Endothelial cell of umbilical vein (primary cell): Measurements from ENCODE around the gene HES7. TPM values are rescaled to one million over a fixed set of nuclear protein-coding genes. Genes with fewer than 3 reads are reported as not detected.

Source experiments
- BruUV-seq: library from RNA; stranded (reverse); fragments of 400-500 nt; replicated peaks from 2 replicates; lab custom pipeline; 2021; lab: Mats Ljungman, UMichigan
- CTCF ChIA-PET: fragments of 300-600, 350-600 bp; sonication (Branson Sonifier 250); formaldehyde crosslinking; loops from one replicate; lab custom pipeline; 2021; ENCODE audit warnings: antibody characterized with exemption, inconsistent platforms; lab: Charles Lee
- POLR2A ChIA-PET: fragments of 300-600, 350-600 bp; sonication (Branson Sonifier 250); formaldehyde crosslinking; loops from one replicate; lab custom pipeline; 2021; ENCODE audit warnings: antibody characterized with exemption, inconsistent platforms; lab: Charles Lee
- DNase-seq: peaks from one replicate; pipeline ENCODE4 v3.0.0-alpha.2; 2011; ENCODE audit warnings: low read depth, low spot score
- FAIRE-seq: peaks from 2 replicates; lab custom pipeline; 2011; peaks lifted over from hg19 to GRCh38; lab: Jason Lieb, UNC
- H2AFZ ChIP-seq: 2 replicates; pipeline ENCODE4 v1.6.0; 2012; ENCODE audit warnings: low read depth, low read length, control low read depth, inconsistent platforms
- H3K27ac ChIP-seq: 2 replicates; pipeline ENCODE4 v1.5.1; 2011; ENCODE audit warnings: low read depth, mild to moderate bottlenecking, control low read depth, low read length, moderate library complexity; ENCODE audit not compliant: insufficient read depth
- H3K27me3 ChIP-seq, 2 experiments: 2 replicates each; pipeline versions ENCODE4 v1.6.0 to v1.6.1; 2011; ENCODE audit warnings: low read length in 2 of 2, mixed read lengths in 1 of 2; ENCODE audit not compliant: control insufficient read depth in 2 of 2, insufficient read depth in 2 of 2
- H3K36me3 ChIP-seq, 2 experiments: 2 replicates in 1 of 2; 3 replicates in 1 of 2; pipeline ENCODE4 v1.5.1; 2011; ENCODE audit warnings: low read length in 2 of 2, mild to moderate bottlenecking in 1 of 2, moderate library complexity in 1 of 2; ENCODE audit not compliant: control insufficient read depth in 2 of 2, insufficient read depth in 2 of 2; ENCODE audit errors: extremely low read depth in 1 of 2
- H3K4me1 ChIP-seq: 3 replicates; pipeline ENCODE4 v1.5.1; 2011; ENCODE audit warnings: mild to moderate bottlenecking, low read length; ENCODE audit not compliant: control insufficient read depth, insufficient read depth; ENCODE audit errors: extremely low read depth
- H3K4me2 ChIP-seq: 2 replicates; pipeline ENCODE4 v1.6.1; 2011; ENCODE audit warnings: low read length, control low read depth, mixed read lengths; ENCODE audit not compliant: insufficient read depth
- H3K4me3 ChIP-seq, 3 experiments: fragments of 200-600 bp in 1 of 3; sonication (generic), shearing (Covaris generic) in 1 of 3; replicated peaks in 1 of 3; 2 replicates each; pipeline ENCODE4 v1.5.1; 2011 to 2016; ENCODE audit warnings: control low read depth in 3 of 3, low read length in 3 of 3, mild to moderate bottlenecking in 2 of 3, inconsistent platforms in 1 of 3, low read depth in 1 of 3, moderate library complexity in 1 of 3; ENCODE audit not compliant: insufficient read depth in 1 of 3
- H3K79me2 ChIP-seq: 2 replicates; pipeline ENCODE4 v1.6.0; 2012; ENCODE audit warnings: low read length, inconsistent platforms; ENCODE audit not compliant: control insufficient read depth, insufficient read depth
- H3K9ac ChIP-seq: replicated peaks from 2 replicates; pipeline ENCODE3; 2011; ENCODE audit warnings: low read length, control low read depth; ENCODE audit not compliant: insufficient read depth; ENCODE audit errors: extremely low read depth
- H3K9me1 ChIP-seq: replicated peaks from 3 replicates; pipeline ENCODE4 v1.6.0; 2011; ENCODE audit warnings: mild to moderate bottlenecking, low read length; ENCODE audit not compliant: control insufficient read depth, insufficient read depth; ENCODE audit errors: extremely low read depth
- H3K9me3 ChIP-seq: replicated peaks from 2 replicates; pipeline ENCODE4 v1.5.1; 2012; ENCODE audit warnings: low read length, inconsistent platforms; ENCODE audit not compliant: control insufficient read depth, insufficient read depth
- H4K20me1 ChIP-seq: replicated peaks from 2 replicates; pipeline ENCODE3; 2011; ENCODE audit warnings: mild to moderate bottlenecking, low read length; ENCODE audit not compliant: control insufficient read depth, insufficient read depth; ENCODE audit errors: extremely low read depth
- CTCF ChIP-seq, 2 donors: IDR thresholded peaks; 1 replicate in 1 of 2; 2 replicates in 1 of 2; pipeline ENCODE4 v1.5.1; 2011; ENCODE audit warnings: low read length in 2 of 2, mild to moderate bottlenecking in 2 of 2, moderate library complexity in 2 of 2, control low read depth in 1 of 2, inconsistent platforms in 1 of 2, low read depth in 1 of 2; ENCODE audit not compliant: insufficient read depth in 1 of 2; ENCODE audit errors: extremely low read depth in 1 of 2
- EZH2 ChIP-seq: IDR thresholded peaks from 2 replicates; pipeline ENCODE4 v1.6.1; 2012; ENCODE audit warnings: borderline replicate concordance, low read depth, mild to moderate bottlenecking, moderate library complexity, low read length, inconsistent platforms; ENCODE audit not compliant: severe bottlenecking
- FOS ChIP-seq: IDR thresholded peaks from 2 replicates; pipeline ENCODE4 v1.6.1; 2011; ENCODE audit warnings: mild to moderate bottlenecking, low read length, moderate library complexity, borderline replicate concordance; ENCODE audit not compliant: insufficient read depth
- GATA2 ChIP-seq: IDR thresholded peaks from 2 replicates; pipeline ENCODE4 v1.7.0; 2011; ENCODE audit warnings: low read depth, mild to moderate bottlenecking, moderate library complexity, mixed read lengths, low read length; ENCODE audit not compliant: insufficient read length, insufficient read depth
- JUN ChIP-seq: IDR thresholded peaks from 2 replicates; pipeline ENCODE4 v1.6.1; 2011; ENCODE audit warnings: borderline replicate concordance, low read depth; ENCODE audit not compliant: insufficient read length, insufficient read depth
- MAX ChIP-seq: IDR thresholded peaks from 2 replicates; pipeline ENCODE4 v1.6.1; 2011; ENCODE audit not compliant: insufficient read depth, insufficient read length
- MYC ChIP-seq: IDR thresholded peaks from one replicate; pipeline ENCODE4 v1.6.1; 2011; ENCODE audit warnings: mild to moderate bottlenecking, low read depth, low read length
- POLR2A ChIP-seq: IDR thresholded peaks from 2 replicates; pipeline ENCODE4 v1.6.1; 2012; ENCODE audit warnings: low read depth, mild to moderate bottlenecking, control low read depth, low read length
- POLR2AphosphoS5 ChIP-seq: IDR thresholded peaks from 2 replicates; pipeline ENCODE4 v1.6.1; 2012; ENCODE audit warnings: low read depth, mild to moderate bottlenecking, control low read depth, low read length, moderate library complexity; ENCODE audit not compliant: insufficient read depth
- dilution Hi-C: fragments of 300-500 bp; cut with MboI; formaldehyde crosslinking; loops from one replicate; pipeline ENCODE4 v1.15.0; 2019; ENCODE audit warnings: low sequenced_read_pairs; ENCODE audit not compliant: extremely low pct_ligation_motif_present
- intact Hi-C: fragments of 100-400 bp; cut with micrococcal nuclease; formaldehyde crosslinking; loops from one replicate; pipeline ENCODE4 v1.10.0; 2022
- polyA plus RNA-seq, 4 experiments: library from polyadenylated mRNA; depleted of rRNA in 3 of 4; stranded (reverse) in 3 of 4; unstranded in 1 of 4; fragments of >200 nt; gene quantifications; 2 replicates each; pipeline versions ENCODE4 v1.2.1 to v1.2.3, GENCODE V29; 2011 to 2012; ENCODE audit warnings: missing spikeins in 1 of 4
- total RNA-seq: library from RNA; stranded (reverse); gene quantifications from 2 replicates; pipeline ENCODE4 v1.2.3, GENCODE V29; 2021

The HES7 gene
- total and polyA plus RNA-seq, 2 donors (not counting 3 experiments of a cell fraction or from before 2014, with no cell fraction given), result 0.19 to 0.51 TPM

GRCh38 chr17:8159459-8160223 lies 35.7 kb upstream of the HES7 start:
- dilution Hi-C loops, result no loop called here
- H3K9me3 ChIP-seq, result no peaks in the 10 kb centered on the region
- POLR2A ChIA-PET, result interaction anchor here (2.2 kb wide), 1 partner anchor 14 kb away, joined by 8 read pairs; no protein-coding TSS in a partner anchor
- H3K4me1 ChIP-seq, result peaks cover 37% of the 10 kb centered on the region
- no peaks in the 10 kb centered on the region for H4K20me1 ChIP-seq
- no peak overlapping the region for H3K9ac ChIP-seq
- H3K4me3 ChIP-seq, result no peak overlapping the region
- H3K79me2 ChIP-seq, result peaks cover 20% of the 10 kb centered on the region
- CTCF ChIA-PET, result interaction anchor here (0.8 to 6.3 kb wide), 6 partner anchors 14 to 99 kb away, joined by 3 to 72 read pairs (median 4); no protein-coding TSS in a partner anchor
- BruUV-seq, result no TSS peak
- no peaks in the 10 kb centered on the region for H3K27me3 ChIP-seq
- DNase-seq (no peak), FAIRE-seq (no peak)
- no peaks in the 10 kb centered on the region for H3K9me1 ChIP-seq
- no peak overlapping the region for H3K27ac ChIP-seq
- H3K36me3 ChIP-seq, result peaks cover 2 to 7% of the 10 kb centered on the region in 2 experiments
- H3K4me2 ChIP-seq, result no peak overlapping the region
- no peak overlapping the region for H2AFZ ChIP-seq
- intact Hi-C loops, result loop anchor here (2.0 kb wide), 1 partner anchor 39 kb away; no protein-coding TSS in a partner anchor
- TF ChIP-seq JUN (no peak), GATA2 (no peak), FOS (no peak), POLR2AphosphoS5 (no peak), POLR2A (no peak), MYC (no peak), CTCF (IDR thresholded peaks at IDR 0.05; ENCODE audit: extremely low read depth in 1 of 2, insufficient read depth in 1 of 2, low read depth in 1 of 2, low read length in 2 of 2) (no peak), EZH2 (no peak), MAX (no peak)
